ENCODE results near the gene IQGAP2.

DNA sequence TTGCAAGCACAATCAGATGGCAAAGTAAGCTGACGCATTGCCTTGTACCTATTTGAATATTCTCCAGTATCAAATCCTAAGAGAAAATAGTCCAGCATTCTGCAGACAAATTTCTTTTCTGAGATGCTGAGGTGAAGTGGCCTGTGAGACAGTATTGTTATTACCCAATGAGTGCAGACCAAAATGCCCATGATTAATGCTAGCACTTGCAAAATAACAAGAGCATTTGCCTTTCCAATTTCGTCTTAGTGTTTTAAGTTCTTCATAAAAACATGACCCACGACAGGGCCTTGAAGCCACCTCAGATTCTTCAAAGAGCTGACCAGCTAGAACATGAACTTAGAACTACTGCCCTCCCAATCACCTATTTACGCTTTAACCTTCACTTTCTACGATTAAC is 2.6 kb upstream of the IQGAP2 start:
- TF ChIP-seq CTCF (IDR thresholded peaks at IDR 0.05) = no peak
- no peak for TF ChIP-seq POLR2A (IDR thresholded peaks at IDR 0.05)
